Ovary (tissue), 9 donors: ENCODE measurements around the gene JMJD7. TPM values are rescaled to one million over a fixed set of nuclear protein-coding genes. Genes with fewer than 3 reads are reported as not detected.

Source experiments
- DNase-seq, 5 donors: peaks; one replicate each; pipeline ENCODE4 v3.0.0-alpha.2; 2019 to 2020
- H3K27ac ChIP-seq, 2 donors: fragments of 200-600 bp; one replicate each; pipeline versions ENCODE4 v1.5.1 to v1.8.0; 2019 to 2022
- H3K27me3 ChIP-seq: fragments of 200-600 bp; one replicate; pipeline ENCODE4 v1.8.0; 2022
- H3K36me3 ChIP-seq: fragments of 200-600 bp; sonication (generic); one replicate; pipeline ENCODE4 v1.5.1; 2019
- H3K4me1 ChIP-seq: one replicate; pipeline ENCODE4 v1.8.1; 2013; ENCODE audit warnings: mild to moderate bottlenecking, moderate library complexity; ENCODE audit not compliant: insufficient read depth
- H3K4me3 ChIP-seq: fragments of 200-600 bp; sonication (generic); one replicate; pipeline ENCODE4 v1.5.1; 2017
- H3K9me3 ChIP-seq, 2 donors: fragments of 200-600 bp in 1 of 2; sonication (generic) in 1 of 2; one replicate each; pipeline versions ENCODE4 v1.5.1 to v1.8.1; 2013 to 2019; ENCODE audit warnings: mild to moderate bottlenecking in 1 of 2, moderate library complexity in 1 of 2
- EP300 ChIP-seq: sonication (generic); formaldehyde crosslinking; IDR thresholded peaks from one replicate; pipeline ENCODE4 v1.6.1; 2017; ENCODE audit warnings: antibody characterized with exemption
- POLR2A ChIP-seq: fragments of 450-650 bp; IDR thresholded peaks from one replicate; pipeline ENCODE4 v1.6.1; 2017; ENCODE audit warnings: antibody characterized with exemption, mild to moderate bottlenecking, moderate library complexity
- WGBS, 3 donors: extraction: QIAGEN DNeasy Blood & Tissue Kit in 1 of 3; methylation state at CpG; one replicate each; pipeline versions ENCODE4 v1.1.5 to v1.1.7; 2013 to 2017; 5-methylcytosine and 5-hydroxymethylcytosine counted together
- intact Hi-C, 4 donors: fragments of 100-400 bp; cut with DNase I; formaldehyde crosslinking; loops; one replicate each; pipeline versions ENCODE4 v1.11.0 to v1.15.1; 2022 to 2023
- polyA plus RNA-seq, 2 donors: library from polyadenylated mRNA; stranded (reverse); fragments of 200-250 nt in 1 of 2; fragments of 350-450 nt in 1 of 2; fragmentation: Illumina TruSeq in 1 of 2; extraction: RNeasy Lipid Tissue Mini Kit (QIAGEN cat#74804) in 1 of 2; gene quantifications; one replicate each; pipeline ENCODE4 v1.2.3, GENCODE V29; 2013 to 2014
- total RNA-seq, 7 donors: library from RNA; depleted of rRNA in 2 of 7; stranded (reverse); fragments of >200 nt in 2 of 7; fragmentation: NEBNext Ultra II Directional in 3 of 7; extraction: Animal tissue kit (Norgen Biotek cat#: 25700) in 3 of 7; gene quantifications; one replicate each; pipeline versions ENCODE4 v1.1.0 to v1.2.4, GENCODE V29; 2016 to 2023
- TF ChIP-seq, protein P1 (sequence below), 3 donors: fragments of 450-650 bp in 2 of 3; fragments of 200-600 bp in 1 of 3; IDR thresholded peaks; one replicate each; pipeline versions ENCODE4 v1.5.1 to v1.8.0; 2016 to 2022; ENCODE audit warnings: antibody characterized with exemption in 3 of 3, mild to moderate bottlenecking in 1 of 3
- donor health status: DM: no; HTN: no; CAD: no; lungs with moderate emphysema.
- donor health status: DM: no; HTN: no; CAD: no.
- donor health status: Bipolar disorder and iron deficiency.
- donor health status: DM: yes; HTN: yes; CAD: no.
- donor health status: DM: no; HTN: no; CAD: no.
- donor health status: DM: yes; HTN: yes; CAD: no.

Gene JMJD7
- total and polyA plus RNA-seq, 9 donors: 3.0 to 21.4 (median 14.9) TPM

DNA sequence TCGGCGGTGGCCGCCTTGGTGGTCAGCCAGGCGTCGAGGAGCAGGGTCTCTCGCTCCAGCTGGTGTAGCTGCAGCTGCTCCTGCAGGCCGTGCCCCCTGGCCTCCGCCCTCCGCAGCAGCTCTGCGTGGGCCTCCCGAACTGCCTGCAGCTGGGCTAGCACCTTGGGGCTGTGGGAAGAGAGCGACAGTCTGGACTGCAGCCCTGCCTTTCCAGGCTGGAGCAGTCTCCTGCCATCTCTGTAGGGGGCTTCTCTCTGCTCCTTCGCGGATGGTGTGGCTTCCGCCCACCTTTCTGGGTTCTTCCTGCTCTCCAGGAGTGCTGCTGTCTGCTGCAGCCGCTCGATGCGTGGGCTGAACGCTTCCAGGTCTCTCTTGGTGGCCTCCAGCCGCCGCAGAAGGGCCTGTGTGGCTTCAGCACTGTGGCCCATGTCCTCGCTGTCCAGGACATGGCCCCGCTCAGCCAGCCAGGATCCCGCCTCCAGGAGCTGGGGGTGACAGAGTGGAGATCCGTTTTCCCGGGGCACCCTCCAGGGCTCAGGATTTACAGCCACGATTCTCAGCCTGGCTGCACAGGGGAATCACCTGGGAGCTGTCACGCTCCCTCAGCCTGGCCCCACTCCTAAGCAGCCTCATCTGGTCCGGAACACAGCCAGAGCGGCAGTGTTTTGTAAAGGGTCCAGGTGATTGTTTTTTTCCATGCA is 27.5 kb downstream of the JMJD7 start:
- no peak for DNase-seq
- Histone ChIP-seq H3K4me1 (peaks cover 3% of the 10 kb centered on the region), H3K9me3 (no peaks in the 10 kb centered on the region), H3K36me3 (no peaks in the 10 kb centered on the region), H3K27ac (no peak overlapping the region), H3K27me3 (no peaks in the 10 kb centered on the region), H3K4me3 (no peak overlapping the region)
- TF ChIP-seq, protein P1, sequence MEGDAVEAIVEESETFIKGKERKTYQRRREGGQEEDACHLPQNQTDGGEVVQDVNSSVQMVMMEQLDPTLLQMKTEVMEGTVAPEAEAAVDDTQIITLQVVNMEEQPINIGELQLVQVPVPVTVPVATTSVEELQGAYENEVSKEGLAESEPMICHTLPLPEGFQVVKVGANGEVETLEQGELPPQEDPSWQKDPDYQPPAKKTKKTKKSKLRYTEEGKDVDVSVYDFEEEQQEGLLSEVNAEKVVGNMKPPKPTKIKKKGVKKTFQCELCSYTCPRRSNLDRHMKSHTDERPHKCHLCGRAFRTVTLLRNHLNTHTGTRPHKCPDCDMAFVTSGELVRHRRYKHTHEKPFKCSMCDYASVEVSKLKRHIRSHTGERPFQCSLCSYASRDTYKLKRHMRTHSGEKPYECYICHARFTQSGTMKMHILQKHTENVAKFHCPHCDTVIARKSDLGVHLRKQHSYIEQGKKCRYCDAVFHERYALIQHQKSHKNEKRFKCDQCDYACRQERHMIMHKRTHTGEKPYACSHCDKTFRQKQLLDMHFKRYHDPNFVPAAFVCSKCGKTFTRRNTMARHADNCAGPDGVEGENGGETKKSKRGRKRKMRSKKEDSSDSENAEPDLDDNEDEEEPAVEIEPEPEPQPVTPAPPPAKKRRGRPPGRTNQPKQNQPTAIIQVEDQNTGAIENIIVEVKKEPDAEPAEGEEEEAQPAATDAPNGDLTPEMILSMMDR (IDR thresholded peaks at IDR 0.05): no peak
- no peak for TF ChIP-seq POLR2A
- TF ChIP-seq EP300: no peak
- 26 to 42% (median 37%) methylated on average over 29 to 30 of the region's 30 CpGs for WGBS, 3 donors
- intact Hi-C loops: no loop called here

DNA sequence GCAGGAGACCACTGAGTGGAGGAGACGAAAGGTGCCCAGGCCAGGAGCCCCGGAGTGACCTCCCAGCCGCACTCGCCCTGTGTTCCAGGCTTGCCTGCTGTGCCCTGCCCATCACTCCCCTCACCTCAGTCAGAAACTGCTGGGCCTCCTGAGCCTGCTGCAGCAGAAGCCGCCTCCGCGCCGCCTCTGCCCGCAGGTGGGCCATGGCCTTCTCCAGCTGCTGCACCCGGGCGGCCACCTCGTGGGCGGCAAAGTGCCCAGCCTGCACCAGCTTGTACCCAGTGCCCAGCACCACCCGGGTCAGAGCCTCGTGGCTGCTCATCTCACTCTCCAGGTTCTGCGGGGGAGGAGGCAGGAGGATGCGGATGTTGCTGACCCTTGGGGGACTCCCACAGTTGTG is 28.4 kb downstream of the JMJD7 start:
- 80 to 85% (median 83%) methylated on average over 17 of the region's 17 CpGs for WGBS, 3 donors
- Histone ChIP-seq H3K9me3 (no peaks in the 10 kb centered on the region), H3K27ac (no peak overlapping the region), H3K36me3 (no peaks in the 10 kb centered on the region), H3K4me1 (no peaks in the 10 kb centered on the region), H3K4me3 (no peak overlapping the region), H3K27me3 (no peaks in the 10 kb centered on the region)
- intact Hi-C loops: no loop called here
- TF ChIP-seq EP300 (no peak), POLR2A (no peak)
- TF ChIP-seq, protein P1 (IDR thresholded peaks at IDR 0.05): no peak
- DNase-seq: no peak

DNA sequence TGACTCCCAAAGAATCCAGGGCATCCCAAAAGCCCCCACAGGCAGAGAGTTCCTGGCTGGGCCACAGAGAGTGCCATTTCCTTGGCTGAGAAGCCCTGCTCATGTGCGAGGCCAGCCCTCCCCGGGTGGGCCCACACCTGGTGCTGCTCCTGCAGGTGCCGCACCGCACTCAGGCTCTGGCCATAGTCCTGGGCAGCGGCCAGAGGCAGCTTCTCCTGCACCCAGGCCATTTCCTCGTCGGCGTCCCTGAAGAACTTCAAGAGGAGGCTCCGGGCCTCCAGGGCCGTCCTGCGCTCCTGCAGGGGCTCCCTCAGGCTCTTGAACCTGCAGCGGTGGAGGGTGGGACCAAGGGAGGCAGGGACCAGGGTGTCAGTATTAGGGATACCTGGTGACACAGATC is 28.8 kb downstream of the JMJD7 start:
- no peaks in the 10 kb centered on the region for H3K9me3 ChIP-seq
- H3K27me3 ChIP-seq: no peaks in the 10 kb centered on the region
- H3K4me1 ChIP-seq: no peaks in the 10 kb centered on the region
- DNase-seq: no peak
- no peak overlapping the region for H3K27ac ChIP-seq
- H3K36me3 ChIP-seq: no peaks in the 10 kb centered on the region
- H3K4me3 ChIP-seq: no peak overlapping the region
- intact Hi-C loops: no loop called here
- TF ChIP-seq, protein P1 (IDR thresholded peaks at IDR 0.05): no peak
- no peak for TF ChIP-seq EP300
- no peak for TF ChIP-seq POLR2A
- WGBS, 3 donors: 92 to 93% (median 93%) methylated on average over 12 of the region's 12 CpGs

DNA sequence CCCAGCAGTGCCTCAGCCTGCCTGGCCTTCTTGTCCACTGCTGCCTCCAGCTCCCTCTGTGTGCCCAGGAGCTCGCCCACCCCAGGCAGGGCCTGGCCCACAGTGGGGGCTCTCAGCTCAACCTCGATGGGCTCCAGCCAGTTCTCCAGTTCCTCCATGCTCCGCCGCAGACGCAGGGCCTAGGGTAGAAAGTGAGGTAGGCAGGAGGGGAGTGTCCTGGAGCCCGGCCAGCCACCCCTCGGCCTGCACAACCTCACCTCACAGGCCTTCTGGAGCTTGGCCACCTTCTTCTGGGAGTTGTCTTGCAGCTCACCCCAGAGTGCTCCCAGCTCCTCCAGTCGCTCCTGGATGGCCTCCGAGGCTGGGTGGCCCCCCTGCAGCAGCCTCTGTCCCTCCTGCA is 29.4 kb downstream of the JMJD7 start:
- Histone ChIP-seq H3K9me3 (no peaks in the 10 kb centered on the region), H3K4me1 (no peaks in the 10 kb centered on the region), H3K27ac (no peak overlapping the region), H3K27me3 (no peaks in the 10 kb centered on the region), H3K36me3 (no peaks in the 10 kb centered on the region), H3K4me3 (no peak overlapping the region)
- WGBS, 3 donors: 79 to 84% (median 84%) methylated on average over 9 of the region's 9 CpGs
- intact Hi-C loops: no loop called here
- TF ChIP-seq EP300: no peak
- no peak for TF ChIP-seq POLR2A
- TF ChIP-seq, protein P1 (IDR thresholded peaks at IDR 0.05): no peak
- DNase-seq: no peak
